GM12878 (cell line): ENCODE measurements around the gene DGCR8.

Experiments
- EGR1 ChIP-seq, 2 experiments: IDR thresholded peaks; 1 replicate in 1 of 2; 2 replicates in 1 of 2; pipeline ENCODE4 v1.6.1; 2011 to 2012; ENCODE audit warnings: low read depth in 2 of 2, low read length in 2 of 2, borderline replicate concordance in 1 of 2, mild to moderate bottlenecking in 1 of 2, moderate library complexity in 1 of 2
- FOXM1 ChIP-seq: IDR thresholded peaks from 2 replicates; pipeline ENCODE4 v1.6.1; 2012; ENCODE audit warnings: low read depth, mild to moderate bottlenecking, inconsistent platforms, low read length, moderate library complexity
- POLR2A ChIP-seq: IDR thresholded peaks from 2 replicates; pipeline ENCODE4 v1.6.1; 2011; ENCODE audit warnings: low read depth, mild to moderate bottlenecking, low read length
- RFX5 ChIP-seq: IDR thresholded peaks from 2 replicates; pipeline ENCODE4 v1.6.1; 2011; ENCODE audit warnings: low read depth, low read length, improper control_type of control experiment
- TF ChIP-seq, protein P1 (sequence below): fragments of 450-650 bp; IDR thresholded peaks from 2 replicates; pipeline ENCODE4 v1.6.1; 2017; ENCODE audit warnings: mild to moderate bottlenecking
- TF ChIP-seq, protein P2 (sequence below), 3 experiments: IDR thresholded peaks in 2 of 3; conservative IDR thresholded peaks in 1 of 3; 2 replicates each; pipeline ENCODE4 v1.5.1; 2011; ENCODE audit warnings: low read depth in 3 of 3, low read length in 3 of 3, mild to moderate bottlenecking in 3 of 3, control low read depth in 2 of 3, moderate library complexity in 2 of 3, inconsistent platforms in 1 of 3, mixed read lengths in 1 of 3; ENCODE audit not compliant: control insufficient read depth in 2 of 3, insufficient read depth in 1 of 3; ENCODE audit errors: extremely low read depth in 1 of 3

DNA sequence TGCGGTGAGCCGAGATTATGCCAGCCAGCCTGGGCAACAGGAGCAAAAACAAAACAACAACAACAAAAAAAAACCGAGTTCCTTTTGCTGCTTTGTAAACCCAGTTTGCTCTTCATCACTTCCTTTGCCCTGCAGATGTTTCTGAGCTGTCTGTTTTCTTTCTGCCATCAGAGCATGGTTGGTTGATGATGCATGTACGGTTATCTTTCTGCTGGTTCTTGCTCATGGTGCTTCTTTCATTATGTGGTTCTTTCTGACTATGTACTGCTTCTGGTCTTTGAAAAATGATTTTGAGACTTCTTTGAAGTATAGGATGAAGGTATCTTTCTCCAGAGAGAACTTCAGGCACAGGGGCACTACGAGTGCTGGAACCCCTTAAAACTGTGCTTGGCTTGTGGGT, 45.9 kb upstream of the DGCR8 start:
- TF ChIP-seq POLR2A, result no peak
- TF ChIP-seq FOXM1, result no peak
- TF ChIP-seq, protein P1, sequence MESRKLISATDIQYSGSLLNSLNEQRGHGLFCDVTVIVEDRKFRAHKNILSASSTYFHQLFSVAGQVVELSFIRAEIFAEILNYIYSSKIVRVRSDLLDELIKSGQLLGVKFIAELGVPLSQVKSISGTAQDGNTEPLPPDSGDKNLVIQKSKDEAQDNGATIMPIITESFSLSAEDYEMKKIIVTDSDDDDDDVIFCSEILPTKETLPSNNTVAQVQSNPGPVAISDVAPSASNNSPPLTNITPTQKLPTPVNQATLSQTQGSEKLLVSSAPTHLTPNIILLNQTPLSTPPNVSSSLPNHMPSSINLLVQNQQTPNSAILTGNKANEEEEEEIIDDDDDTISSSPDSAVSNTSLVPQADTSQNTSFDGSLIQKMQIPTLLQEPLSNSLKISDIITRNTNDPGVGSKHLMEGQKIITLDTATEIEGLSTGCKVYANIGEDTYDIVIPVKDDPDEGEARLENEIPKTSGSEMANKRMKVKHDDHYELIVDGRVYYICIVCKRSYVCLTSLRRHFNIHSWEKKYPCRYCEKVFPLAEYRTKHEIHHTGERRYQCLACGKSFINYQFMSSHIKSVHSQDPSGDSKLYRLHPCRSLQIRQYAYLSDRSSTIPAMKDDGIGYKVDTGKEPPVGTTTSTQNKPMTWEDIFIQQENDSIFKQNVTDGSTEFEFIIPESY, result no peak
- no peak for TF ChIP-seq RFX5
- TF ChIP-seq, protein P2, sequence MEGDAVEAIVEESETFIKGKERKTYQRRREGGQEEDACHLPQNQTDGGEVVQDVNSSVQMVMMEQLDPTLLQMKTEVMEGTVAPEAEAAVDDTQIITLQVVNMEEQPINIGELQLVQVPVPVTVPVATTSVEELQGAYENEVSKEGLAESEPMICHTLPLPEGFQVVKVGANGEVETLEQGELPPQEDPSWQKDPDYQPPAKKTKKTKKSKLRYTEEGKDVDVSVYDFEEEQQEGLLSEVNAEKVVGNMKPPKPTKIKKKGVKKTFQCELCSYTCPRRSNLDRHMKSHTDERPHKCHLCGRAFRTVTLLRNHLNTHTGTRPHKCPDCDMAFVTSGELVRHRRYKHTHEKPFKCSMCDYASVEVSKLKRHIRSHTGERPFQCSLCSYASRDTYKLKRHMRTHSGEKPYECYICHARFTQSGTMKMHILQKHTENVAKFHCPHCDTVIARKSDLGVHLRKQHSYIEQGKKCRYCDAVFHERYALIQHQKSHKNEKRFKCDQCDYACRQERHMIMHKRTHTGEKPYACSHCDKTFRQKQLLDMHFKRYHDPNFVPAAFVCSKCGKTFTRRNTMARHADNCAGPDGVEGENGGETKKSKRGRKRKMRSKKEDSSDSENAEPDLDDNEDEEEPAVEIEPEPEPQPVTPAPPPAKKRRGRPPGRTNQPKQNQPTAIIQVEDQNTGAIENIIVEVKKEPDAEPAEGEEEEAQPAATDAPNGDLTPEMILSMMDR (IDR thresholded peaks at IDR 0.05 in 2 of 3, conservative IDR thresholded peaks at IDR 0.05 in 1 of 3; ENCODE audit: control insufficient read depth in 2 of 3, extremely low read depth in 1 of 3, insufficient read depth in 1 of 3, low read depth in 3 of 3, low read length in 3 of 3), result no peak
- TF ChIP-seq EGR1 (IDR thresholded peaks at IDR 0.05; ENCODE audit: borderline replicate concordance in 1 of 2, low read depth in 2 of 2, low read length in 2 of 2), result no peak
